Fibroblast of pulmonary artery (primary cell): Measurements from ENCODE around the gene LRP2.

Experiments
- DNase-seq: peaks from one replicate; pipeline ENCODE4 v3.0.0-alpha.2; 2010; ENCODE audit warnings: low read depth
- H3K4me3 ChIP-seq: replicated peaks from 2 replicates; pipeline ENCODE4 v1.5.1; 2011; ENCODE audit warnings: low read depth, mild to moderate bottlenecking, control low read depth, low read length, moderate library complexity
- CTCF ChIP-seq: IDR thresholded peaks from 2 replicates; pipeline ENCODE4 v1.5.1; 2011; ENCODE audit warnings: mild to moderate bottlenecking, control low read depth, low read length, inconsistent platforms; ENCODE audit errors: missing control alignments

Gene LRP2

DNA sequence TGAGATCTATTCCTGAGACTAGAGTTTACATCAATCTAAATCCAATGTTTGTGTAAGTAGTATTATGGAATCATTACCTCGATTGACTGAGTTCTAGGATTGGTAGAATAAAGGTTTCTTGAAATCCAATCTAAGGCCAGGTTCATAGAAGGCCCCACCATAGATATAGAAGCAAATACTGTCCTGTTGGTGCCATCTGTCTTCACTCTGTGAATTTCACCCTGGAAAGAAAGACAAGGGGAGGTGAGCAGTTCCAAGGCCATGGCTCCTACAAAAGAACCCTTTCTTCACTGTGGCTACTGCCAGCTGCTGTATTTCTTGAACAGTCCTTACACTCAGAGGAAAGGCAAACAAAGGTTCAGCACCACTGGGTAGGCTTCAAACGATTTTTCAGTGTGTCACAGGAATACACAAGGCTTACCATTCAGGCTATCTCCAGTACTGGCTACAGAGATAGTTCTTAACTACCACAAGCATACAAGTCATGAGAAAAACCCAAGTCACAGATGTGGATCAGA, 137.0 kb downstream of the LRP2 start:
- no peak overlapping the region for H3K4me3 ChIP-seq
- no peak for TF ChIP-seq CTCF
- DNase-seq = no peak

DNA sequence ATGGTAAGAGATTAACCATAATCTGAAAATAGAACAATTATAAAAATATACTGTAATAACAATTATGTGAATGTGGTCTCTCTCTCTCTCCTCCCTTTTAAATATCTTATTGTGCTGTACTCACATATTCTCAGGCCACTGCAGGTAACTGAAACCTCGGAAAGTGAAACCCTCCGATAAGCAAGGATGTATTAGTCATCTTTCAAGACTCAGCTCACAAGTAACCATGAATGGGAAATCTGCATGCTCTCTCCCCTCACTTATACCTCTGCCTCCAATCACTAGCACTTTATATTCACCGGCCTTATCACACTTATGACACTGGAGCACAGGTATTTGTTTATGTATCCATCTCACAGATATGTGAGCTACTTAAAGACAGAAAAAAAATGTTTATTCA, 139.7 kb downstream of the LRP2 start:
- H3K4me3 ChIP-seq = no peak overlapping the region
- no peak for TF ChIP-seq CTCF
- no peak for DNase-seq

DNA sequence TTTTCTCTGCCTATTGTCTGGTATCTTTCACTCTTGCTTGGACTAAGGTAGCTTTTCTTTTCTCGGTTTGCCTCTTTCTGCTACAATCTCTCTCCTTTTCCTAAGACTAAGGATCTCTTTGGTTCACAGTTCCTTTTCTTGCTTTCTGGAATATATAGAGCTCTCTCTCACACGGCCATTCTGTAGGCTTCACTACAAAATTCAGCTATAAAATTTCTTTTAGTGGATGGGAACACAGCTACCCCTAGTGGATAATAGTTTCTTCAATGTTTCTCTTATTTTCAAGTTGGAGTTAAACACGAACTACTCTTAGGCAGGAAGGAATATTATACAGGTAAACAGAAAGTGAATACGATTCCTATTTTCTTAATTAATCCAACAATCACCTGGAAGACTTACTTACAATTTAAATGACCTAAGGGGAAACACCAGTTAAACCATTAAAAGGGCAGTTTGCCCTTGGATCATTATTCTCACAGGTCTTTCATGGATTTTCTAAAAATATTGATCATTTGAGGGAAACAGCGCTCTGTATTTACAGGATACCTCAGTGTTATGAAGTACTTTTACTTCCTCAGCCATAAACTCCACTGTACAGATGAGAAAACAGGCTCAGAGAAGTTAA, 140.5 kb downstream of the LRP2 start:
- TF ChIP-seq CTCF = peak; percentile 56
- DNase-seq = peak; percentile 49
- no peak overlapping the region for H3K4me3 ChIP-seq

DNA sequence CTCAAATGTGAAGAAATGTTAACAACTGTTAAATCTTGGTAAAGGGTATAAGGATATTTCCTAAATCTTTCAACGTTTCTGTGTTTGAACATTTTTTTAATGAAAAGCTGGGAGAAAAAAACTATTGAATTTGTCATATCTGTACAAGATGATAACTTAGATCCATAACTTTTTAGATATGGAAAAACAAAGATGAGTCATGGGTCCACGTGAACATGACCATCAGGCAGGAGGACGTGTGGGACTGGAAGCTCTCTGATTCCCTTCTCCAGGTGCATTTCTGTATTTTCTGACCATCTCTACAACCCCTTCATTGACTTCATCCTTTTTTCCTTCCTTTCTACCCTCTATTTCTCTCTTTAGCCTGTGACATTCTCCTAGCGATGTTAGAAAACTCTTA, 151.4 kb downstream of the LRP2 start:
- no peak overlapping the region for H3K4me3 ChIP-seq
- TF ChIP-seq CTCF = no peak
- no peak for DNase-seq

DNA sequence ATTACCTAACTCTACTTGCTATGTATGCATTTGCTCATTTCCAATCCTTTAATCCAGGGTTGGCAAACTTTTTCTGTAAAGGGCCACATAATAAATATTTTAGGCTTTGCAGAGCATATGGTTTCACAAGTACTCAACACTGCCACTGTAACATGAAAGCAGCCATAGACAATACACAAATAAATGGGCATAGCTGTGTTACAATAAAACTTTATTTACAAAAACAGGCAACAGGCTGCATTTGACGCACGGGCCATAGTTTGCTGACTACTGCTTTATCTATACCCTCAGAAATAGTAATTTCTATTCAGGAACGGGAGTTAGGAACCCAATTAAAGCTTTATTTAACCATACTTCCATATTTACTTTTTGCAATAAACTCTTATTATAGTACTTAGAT, 154.3 kb downstream of the LRP2 start:
- no peak overlapping the region for H3K4me3 ChIP-seq
- no peak for DNase-seq
- TF ChIP-seq CTCF = no peak

DNA sequence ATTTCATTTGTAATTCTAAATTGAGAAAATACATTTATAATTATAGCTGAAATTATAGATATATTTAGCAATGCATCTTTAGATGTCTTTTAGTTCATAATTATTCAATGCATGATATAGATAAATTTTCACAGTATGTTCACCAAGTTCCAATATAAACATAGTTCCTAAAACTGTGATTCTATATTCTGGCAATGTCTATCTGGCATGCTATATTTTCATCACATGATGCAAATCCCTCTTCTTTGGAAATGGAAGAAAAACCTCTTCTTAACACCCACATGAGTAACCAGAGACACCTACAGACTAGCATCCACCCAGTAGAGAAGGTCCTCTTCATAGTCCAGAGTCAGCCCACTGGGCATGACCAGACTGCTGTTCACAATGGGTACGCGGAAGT, 157.2 kb downstream of the LRP2 start:
- TF ChIP-seq CTCF = no peak
- no peak for DNase-seq
- H3K4me3 ChIP-seq = no peak overlapping the region

DNA sequence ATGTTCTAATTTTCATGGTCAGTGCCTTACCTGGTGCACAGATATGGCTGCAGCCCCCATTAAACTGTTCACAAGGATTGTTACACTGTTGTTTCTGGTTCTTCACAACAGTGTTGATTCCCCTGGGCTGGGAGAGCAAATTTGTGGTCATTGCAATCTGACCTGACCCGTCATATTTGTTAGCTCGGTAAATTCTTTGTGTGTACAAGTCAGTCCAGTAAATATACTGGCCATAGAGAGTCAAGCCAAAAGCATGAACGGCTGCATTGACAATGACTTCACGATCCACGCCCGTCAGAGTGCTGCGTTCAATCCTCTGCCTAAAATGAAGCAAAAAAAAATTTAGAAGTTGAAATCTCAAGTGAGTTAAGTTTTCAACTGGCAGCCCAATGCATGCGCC, 158.4 kb downstream of the LRP2 start:
- TF ChIP-seq CTCF = no peak
- DNase-seq = no peak
- no peak overlapping the region for H3K4me3 ChIP-seq
